AG04450 (cell line): ENCODE measurements around the gene SASH3. TPM values are rescaled to one million over a fixed set of nuclear protein-coding genes. Genes with fewer than 3 reads are reported as not detected.

Experiments used
- CTCF ChIA-PET: fragments of 300-600, 350-600 bp; formaldehyde crosslinking; extraction: SDS; loops from one replicate; lab custom pipeline; 2022; ENCODE audit warnings: antibody characterized with exemption, inconsistent platforms; lab: Charles Lee
- POLR2A ChIA-PET: fragments of 350-600 bp; formaldehyde crosslinking; extraction: SDS; loops from one replicate; lab custom pipeline; 2021; ENCODE audit warnings: antibody characterized with exemption, inconsistent platforms; lab: Yijun Ruan, JAX
- DNase-seq: peaks from one replicate; pipeline ENCODE4 v3.0.0-alpha.2; 2011; ENCODE audit warnings: low read depth, low spot score
- H3K27ac ChIP-seq: one replicate; pipeline ENCODE4 v1.5.1; 2012; ENCODE audit warnings: low read depth, low read length, control low read depth
- H3K27me3 ChIP-seq: one replicate; pipeline ENCODE4 v1.6.0; 2012; ENCODE audit warnings: low read length; ENCODE audit not compliant: control insufficient read depth, insufficient read depth
- H3K4me3 ChIP-seq: 2 replicates; pipeline ENCODE4 v1.5.1; 2011; ENCODE audit warnings: mild to moderate bottlenecking, low read depth, low read length, control low read depth
- H3K9me3 ChIP-seq: 2 replicates; pipeline ENCODE4 v1.5.1; 2012; ENCODE audit warnings: low read length; ENCODE audit not compliant: control insufficient read depth, insufficient read depth
- CTCF ChIP-seq: IDR thresholded peaks from 2 replicates; pipeline ENCODE4 v1.5.1; 2011; ENCODE audit warnings: low read depth, low read length, control low read depth, inconsistent platforms
- polyA plus RNA-seq: library from polyadenylated mRNA; depleted of rRNA; stranded (reverse); fragments of >200 nt; gene quantifications from 2 replicates; pipeline ENCODE4 v1.2.3, GENCODE V29; 2011

Gene SASH3
- polyA plus RNA-seq, 1 experiment = not detected

GRCh38 chrX:129771266-129771995, 8.3 kb upstream of the SASH3 start:
- no peak for TF ChIP-seq CTCF
- no peak for DNase-seq
- no peaks in the 10 kb centered on the region for H3K9me3 ChIP-seq
- H3K27ac ChIP-seq = no peak overlapping the region
- POLR2A ChIA-PET = no interaction called here
- H3K4me3 ChIP-seq = no peak overlapping the region
- H3K27me3 ChIP-seq = no peaks in the 10 kb centered on the region
- CTCF ChIA-PET = interaction anchor here (1.0 kb wide), 1 partner anchor 133 kb away, joined by 4 read pairs; no protein-coding TSS in a partner anchor

GRCh38 chrX:129772796-129773431, 6.8 kb upstream of the SASH3 start:
- Histone ChIP-seq H3K4me3 (no peak overlapping the region), H3K27ac (no peak overlapping the region), H3K27me3 (no peaks in the 10 kb centered on the region), H3K9me3 (no peaks in the 10 kb centered on the region)
- ChIA-PET POLR2A (no interaction called here), CTCF (interaction anchor here (0.6 to 1.0 kb wide), 2 partner anchors 51 to 135 kb away, joined by 3 to 4 read pairs; no protein-coding TSS in a partner anchor)
- DNase-seq = no peak
- TF ChIP-seq CTCF = no peak

- no peak overlapping the region for H3K27ac ChIP-seq
- no peak for TF ChIP-seq CTCF
These were observed 5.9 kb upstream of the SASH3 start for GRCh38 chrX:129773649-129774458.

GRCh38 chrX:129777218-129778030, 2.3 kb upstream of the SASH3 start:
- Histone ChIP-seq H3K9me3 (no peaks in the 10 kb centered on the region), H3K4me3 (no peak overlapping the region), H3K27me3 (no peaks in the 10 kb centered on the region), H3K27ac (no peak overlapping the region)
- ChIA-PET CTCF (no interaction called here), POLR2A (no interaction called here)
- no peak for DNase-seq
- TF ChIP-seq CTCF = no peak

More at GRCh38 chrX:129773649-129774458, 5.9 kb upstream of the SASH3 start:
- H3K9me3 ChIP-seq = no peaks in the 10 kb centered on the region
- H3K27me3 ChIP-seq = no peaks in the 10 kb centered on the region
- no peak for DNase-seq
- CTCF ChIA-PET = interaction anchor here (0.6 kb wide), 1 partner anchor 50 kb away, joined by 3 read pairs; no protein-coding TSS in a partner anchor
- POLR2A ChIA-PET = no interaction called here
- H3K4me3 ChIP-seq = no peak overlapping the region
